IPS-15b (cell line): ENCODE data around the gene RASL12.
"Not testable (repeated sequence)": the region's sequence is repeated elsewhere in the genome, so short reads cannot be mapped to it uniquely, and the experiment has no call there.

Source experiments
- H3K27me3 ChIP-seq: one replicate; pipeline ENCODE4 v1.6.1; 2013; ENCODE audit warnings: low read length; ENCODE audit not compliant: control insufficient read depth, insufficient read depth
- H3K36me3 ChIP-seq: one replicate; pipeline ENCODE4 v1.6.1; 2013; ENCODE audit warnings: low read length; ENCODE audit not compliant: control insufficient read depth, insufficient read depth
- H3K4me1 ChIP-seq: one replicate; pipeline ENCODE4 v1.6.1; 2013; ENCODE audit warnings: mild to moderate bottlenecking, low read length; ENCODE audit not compliant: control insufficient read depth, insufficient read depth
- H3K4me3 ChIP-seq: one replicate; pipeline ENCODE4 v1.5.1; 2013; ENCODE audit warnings: low read depth, low read length
- H3K9ac ChIP-seq: one replicate; pipeline ENCODE4 v1.6.1; 2013; ENCODE audit warnings: low read depth, mild to moderate bottlenecking, low read length
- H3K9me3 ChIP-seq: one replicate; pipeline ENCODE4 v1.6.1; 2013; ENCODE audit warnings: mild to moderate bottlenecking, low read length; ENCODE audit not compliant: control insufficient read depth, insufficient read depth

Gene RASL12

GRCh38 chr15:65067645-65068402 lies at the start of gene RASL12:
TSS of gene RASL12 (minus strand) at chr15:65067991. CDS start at chr15:65067835, 156 bp downstream.
- Histone ChIP-seq H3K27me3 (no peaks in the 10 kb centered on the region), H3K4me1 (peaks cover 3% of the 10 kb centered on the region), H3K36me3 (peaks cover 3% of the 10 kb centered on the region), H3K9ac (peak within 1 kb of the TSS; percentile 51), H3K4me3 (peak within 1 kb of the TSS; percentile 80), H3K9me3 (no peaks in the 10 kb centered on the region)

- Histone ChIP-seq H3K27me3 (no peaks in the 10 kb centered on the region), H3K9me3 (no peaks in the 10 kb centered on the region), H3K4me1 (no peaks in the 10 kb centered on the region), H3K4me3 (no peak overlapping the region), H3K36me3 (peaks cover 8% of the 10 kb centered on the region), H3K9ac (no peak overlapping the region)
Measured at GRCh38 chr15:65115542-65115941, 47.8 kb upstream of the RASL12 start.

DNA sequence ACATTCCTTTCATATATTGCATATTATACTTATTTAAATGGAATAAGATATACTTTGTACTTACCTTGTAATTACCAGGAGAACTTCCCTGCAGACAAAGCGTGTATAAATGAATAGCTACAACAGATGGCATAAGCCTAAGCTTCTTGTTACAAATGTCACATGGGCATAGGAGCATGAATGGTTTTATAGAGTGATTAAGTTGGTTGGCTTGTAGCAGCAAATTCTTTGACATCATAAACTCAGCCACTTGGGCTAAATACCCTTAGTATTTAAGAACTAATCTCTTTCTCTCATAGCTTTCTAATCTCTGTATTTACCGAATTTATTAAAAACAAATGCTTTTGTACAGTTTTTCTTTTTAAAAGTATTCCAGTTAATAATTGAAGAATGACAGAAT lies 47.3 kb upstream of the RASL12 start, which contains the start of gene UBAP1L:
Gene UBAP1L, minus strand, starts transcription at position 115 of the 400 bp plus-strand sequence. CDS start 8,985 bp downstream, outside the sequence.
- Histone ChIP-seq H3K9ac (no peak within 1 kb of the TSS), H3K4me1 (no peaks in the 10 kb centered on the region), H3K36me3 (peaks cover 8% of the 10 kb centered on the region), H3K4me3 (no peak within 1 kb of the TSS), H3K9me3 (no peaks in the 10 kb centered on the region), H3K27me3 (no peaks in the 10 kb centered on the region)

GRCh38 chr15:65110676-65111292 lies 43.0 kb upstream of the RASL12 start:
- no peaks in the 10 kb centered on the region for H3K36me3 ChIP-seq
- H3K9me3 ChIP-seq, result no peaks in the 10 kb centered on the region
- no peaks in the 10 kb centered on the region for H3K4me1 ChIP-seq
- H3K9ac ChIP-seq, result no peak overlapping the region
- no peaks in the 10 kb centered on the region for H3K27me3 ChIP-seq
- H3K4me3 ChIP-seq, result no peak overlapping the region

DNA sequence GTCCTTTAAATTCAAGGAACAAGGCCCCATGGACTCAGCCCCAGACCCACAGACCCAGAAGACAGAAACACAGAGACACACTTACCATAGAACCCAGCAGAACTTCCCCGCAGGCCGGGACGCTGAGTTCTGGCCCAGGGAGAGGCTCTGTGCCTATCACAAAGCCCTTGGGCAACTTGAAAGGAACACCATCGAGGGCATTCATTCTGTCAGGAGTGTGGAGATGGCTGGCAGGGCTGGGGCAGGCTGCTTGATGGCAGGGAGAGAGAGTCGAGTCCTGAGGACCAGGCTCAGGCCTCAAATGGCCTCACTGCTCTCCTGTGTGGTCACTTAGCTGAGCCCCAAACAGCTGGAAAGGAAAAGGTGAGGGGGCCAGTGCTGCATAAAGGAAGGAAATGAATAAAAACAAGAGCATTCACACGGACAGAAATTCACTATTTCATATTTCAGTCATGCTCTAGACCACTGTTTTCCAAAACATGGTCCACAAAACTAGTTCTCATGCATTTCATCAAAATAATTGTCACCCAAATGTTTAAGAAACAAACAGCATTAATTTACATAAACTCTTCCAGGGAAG lies 38.3 kb upstream of the RASL12 start:
- peaks cover 3% of the 10 kb centered on the region for H3K27me3 ChIP-seq
- no peak overlapping the region for H3K4me3 ChIP-seq
- no peak overlapping the region for H3K9ac ChIP-seq
- H3K36me3 ChIP-seq, result no peaks in the 10 kb centered on the region
- H3K4me1 ChIP-seq, result no peaks in the 10 kb centered on the region
- no peaks in the 10 kb centered on the region for H3K9me3 ChIP-seq

- no peaks in the 10 kb centered on the region for H3K4me1 ChIP-seq
- H3K4me3 ChIP-seq, result no peak overlapping the region
- no peaks in the 10 kb centered on the region for H3K36me3 ChIP-seq
- no peak overlapping the region for H3K9ac ChIP-seq
- no peaks in the 10 kb centered on the region for H3K9me3 ChIP-seq
- peaks cover 3% of the 10 kb centered on the region for H3K27me3 ChIP-seq
Measured at GRCh38 chr15:65105038-65105437, 37.2 kb upstream of the RASL12 start.

DNA sequence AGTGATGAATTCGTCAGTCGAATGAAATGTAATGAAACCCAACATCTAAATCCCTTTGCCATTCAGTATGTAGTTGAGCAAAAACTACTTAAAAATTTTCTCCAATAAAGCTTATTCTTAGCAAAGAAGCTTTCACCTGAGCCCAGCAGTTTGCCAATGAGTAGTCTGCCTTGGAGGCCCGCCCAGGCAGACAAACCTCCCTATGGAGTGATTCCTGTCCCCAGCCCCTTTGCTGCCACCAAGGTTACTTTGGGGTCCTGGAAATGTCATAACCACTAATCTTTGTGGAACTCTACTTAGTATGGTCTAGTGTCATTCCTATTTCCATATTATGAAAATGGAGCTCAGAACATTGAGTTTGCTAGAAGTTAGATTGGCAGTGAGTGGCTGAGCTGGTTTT lies 35.1 kb upstream of the RASL12 start:
- H3K4me1 ChIP-seq, result no peaks in the 10 kb centered on the region
- H3K36me3 ChIP-seq, result no peaks in the 10 kb centered on the region
- peaks cover 3% of the 10 kb centered on the region for H3K27me3 ChIP-seq
- H3K4me3 ChIP-seq, result peak overlapping the region; percentile 39
- no peaks in the 10 kb centered on the region for H3K9me3 ChIP-seq
- H3K9ac ChIP-seq, result no peak overlapping the region

- H3K36me3 ChIP-seq, result no peaks in the 10 kb centered on the region
- H3K9ac ChIP-seq, result no peak overlapping the region
- no peaks in the 10 kb centered on the region for H3K9me3 ChIP-seq
Measured at GRCh38 chr15:65101891-65102708, 34.3 kb upstream of the RASL12 start.

GRCh38 chr15:65101411-65101890 lies 33.7 kb upstream of the RASL12 start:
- H3K4me1 ChIP-seq, result no peaks in the 10 kb centered on the region
- peak overlapping the region; percentile 32 for H3K9ac ChIP-seq
- no peaks in the 10 kb centered on the region for H3K9me3 ChIP-seq
- H3K27me3 ChIP-seq, result peaks cover 3% of the 10 kb centered on the region
- H3K36me3 ChIP-seq, result no peaks in the 10 kb centered on the region
- peak overlapping the region; percentile 28 for H3K4me3 ChIP-seq

More at GRCh38 chr15:65101891-65102708, 34.3 kb upstream of the RASL12 start:
- Histone ChIP-seq H3K4me1 (no peaks in the 10 kb centered on the region), H3K4me3 (peak overlapping the region; percentile 39), H3K27me3 (peaks cover 3% of the 10 kb centered on the region)

DNA sequence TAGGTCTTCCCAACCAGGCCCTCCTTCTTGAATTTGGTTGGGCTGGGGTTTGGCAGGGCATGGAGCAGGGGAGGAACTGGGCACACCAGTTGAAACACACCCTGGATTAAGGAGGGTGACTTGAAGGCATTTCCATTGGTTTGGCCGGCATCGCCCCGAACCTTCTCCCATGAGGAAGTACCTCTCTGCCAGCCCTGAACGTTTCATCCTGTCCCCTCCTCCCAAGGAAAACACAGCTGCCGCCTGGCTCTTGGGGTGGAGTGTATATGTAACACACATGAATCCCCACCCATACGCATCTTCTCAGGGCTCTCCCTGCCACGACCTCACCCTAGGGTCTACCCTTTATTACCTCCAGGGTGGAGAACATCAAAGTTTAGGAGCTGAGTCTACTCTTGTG lies 32.7 kb upstream of the RASL12 start:
- Histone ChIP-seq H3K36me3 (no peaks in the 10 kb centered on the region), H3K27me3 (peaks cover 3% of the 10 kb centered on the region), H3K4me1 (no peaks in the 10 kb centered on the region), H3K4me3 (no peak overlapping the region), H3K9me3 (no peaks in the 10 kb centered on the region), H3K9ac (no peak overlapping the region)

GRCh38 chr15:65099801-65100200 lies 32.0 kb upstream of the RASL12 start:
- H3K27me3 ChIP-seq, H3K9me3 ChIP-seq, H3K36me3 ChIP-seq, H3K4me1 ChIP-seq, H3K4me3 ChIP-seq, H3K9ac ChIP-seq: not testable (repeated sequence)
